A549 (cell line): ENCODE results near the gene OR13G1.

ENCODE experiments used
- CTCF ChIP-seq: fragments of >200 bp; sonication (Bioruptor Twin); formaldehyde crosslinking; IDR thresholded peaks from 3 replicates; pipeline ENCODE4 v1.5.1; 2016
- JUNB ChIP-seq: fragments of >200 bp; sonication (Bioruptor Twin); formaldehyde crosslinking; IDR thresholded peaks from 2 replicates; pipeline ENCODE4 v1.6.1; 2016
- POLR2A ChIP-seq: IDR thresholded peaks from 2 replicates; pipeline ENCODE4 v1.6.1; 2012; ENCODE audit warnings: mild to moderate bottlenecking, low read length
- POLR2AphosphoS2 ChIP-seq: conservative IDR thresholded peaks from 2 replicates; pipeline ENCODE4 v1.6.1; 2012; ENCODE audit warnings: low read length, improper control_type of control experiment, inconsistent platforms
- REST ChIP-seq: fragments of 200-600 bp; sonication (generic); IDR thresholded peaks from 2 replicates; pipeline ENCODE4 v1.6.1; 2016; ENCODE audit warnings: antibody characterized with exemption, mild to moderate bottlenecking, moderate library complexity
- TF ChIP-seq, protein P1 (sequence below): IDR thresholded peaks from 2 replicates; pipeline ENCODE4 v1.6.1; 2012
- TF ChIP-seq, protein P2 (sequence below): fragments of 250-450 bp; sonication (Bioruptor Pico); IDR thresholded peaks from 2 replicates; pipeline ENCODE4 v1.5.0; 2021; ENCODE audit warnings: mild to moderate bottlenecking, moderate library complexity, borderline replicate concordance

GRCh38 chr1:247681288-247681897 lies 1.9 kb upstream of the OR13G1 start:
- TF ChIP-seq CTCF: peak; percentile 20; the same call in 1 of the 3 replicates
- TF ChIP-seq REST: no peak
- no peak for TF ChIP-seq POLR2AphosphoS2
- TF ChIP-seq, protein P1, sequence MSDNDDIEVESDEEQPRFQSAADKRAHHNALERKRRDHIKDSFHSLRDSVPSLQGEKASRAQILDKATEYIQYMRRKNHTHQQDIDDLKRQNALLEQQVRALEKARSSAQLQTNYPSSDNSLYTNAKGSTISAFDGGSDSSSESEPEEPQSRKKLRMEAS: no peak
- TF ChIP-seq JUNB: no peak
- TF ChIP-seq, protein P2, sequence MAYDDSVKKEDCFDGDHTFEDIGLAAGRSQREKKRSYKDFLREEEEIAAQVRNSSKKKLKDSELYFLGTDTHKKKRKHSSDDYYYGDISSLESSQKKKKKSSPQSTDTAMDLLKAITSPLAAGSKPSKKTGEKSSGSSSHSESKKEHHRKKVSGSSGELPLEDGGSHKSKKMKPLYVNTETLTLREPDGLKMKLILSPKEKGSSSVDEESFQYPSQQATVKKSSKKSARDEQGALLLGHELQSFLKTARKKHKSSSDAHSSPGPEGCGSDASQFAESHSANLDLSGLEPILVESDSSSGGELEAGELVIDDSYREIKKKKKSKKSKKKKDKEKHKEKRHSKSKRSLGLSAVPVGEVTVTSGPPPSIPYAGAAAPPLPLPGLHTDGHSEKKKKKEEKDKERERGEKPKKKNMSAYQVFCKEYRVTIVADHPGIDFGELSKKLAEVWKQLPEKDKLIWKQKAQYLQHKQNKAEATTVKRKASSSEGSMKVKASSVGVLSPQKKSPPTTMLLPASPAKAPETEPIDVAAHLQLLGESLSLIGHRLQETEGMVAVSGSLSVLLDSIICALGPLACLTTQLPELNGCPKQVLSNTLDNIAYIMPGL (CRISPR knock-in tag): no peak
- TF ChIP-seq POLR2A: no peak
